ENCODE measurements around the gene SKP1.

SKP1 gene

DNA sequence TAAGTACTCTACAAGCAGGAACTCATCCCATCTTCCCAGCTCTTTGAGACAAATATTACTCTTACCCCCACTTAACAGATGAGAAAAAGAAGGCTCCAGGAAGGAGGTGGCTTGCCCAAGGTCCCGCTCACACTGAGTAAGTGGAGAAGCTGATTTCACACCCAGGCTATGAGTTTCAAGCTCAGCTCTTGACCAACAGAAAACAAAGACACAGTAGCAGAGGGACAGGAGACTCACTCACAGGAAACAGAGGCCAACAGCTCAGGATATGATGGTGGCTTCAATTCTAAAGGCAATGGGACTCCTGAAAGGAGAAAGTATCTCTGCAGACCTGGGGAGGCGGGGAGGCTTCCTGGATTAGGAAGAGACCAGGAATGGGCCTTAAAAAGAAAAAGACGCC lies 69.0 kb downstream of the SKP1 start:
- no peak for DNase-seq

GRCh38 chr5:134106991-134107701 lies 69.6 kb downstream of the SKP1 start:
- DNase-seq: no peak

GRCh38 chr5:134103998-134104654 lies 72.6 kb downstream of the SKP1 start:
- no peak for DNase-seq

- DNase-seq: no peak
Observed at GRCh38 chr5:134103397-134103796, 73.4 kb downstream of the SKP1 start.

GRCh38 chr5:134101686-134102439 lies 74.9 kb downstream of the SKP1 start:
- peak; percentile 79 for DNase-seq

- DNase-seq: peak; percentile 79
Observed at GRCh38 chr5:134100283-134101091, 76.3 kb downstream of the SKP1 start.

GRCh38 chr5:134099939-134100282 lies 76.8 kb downstream of the SKP1 start:
- no peak for DNase-seq

DNA sequence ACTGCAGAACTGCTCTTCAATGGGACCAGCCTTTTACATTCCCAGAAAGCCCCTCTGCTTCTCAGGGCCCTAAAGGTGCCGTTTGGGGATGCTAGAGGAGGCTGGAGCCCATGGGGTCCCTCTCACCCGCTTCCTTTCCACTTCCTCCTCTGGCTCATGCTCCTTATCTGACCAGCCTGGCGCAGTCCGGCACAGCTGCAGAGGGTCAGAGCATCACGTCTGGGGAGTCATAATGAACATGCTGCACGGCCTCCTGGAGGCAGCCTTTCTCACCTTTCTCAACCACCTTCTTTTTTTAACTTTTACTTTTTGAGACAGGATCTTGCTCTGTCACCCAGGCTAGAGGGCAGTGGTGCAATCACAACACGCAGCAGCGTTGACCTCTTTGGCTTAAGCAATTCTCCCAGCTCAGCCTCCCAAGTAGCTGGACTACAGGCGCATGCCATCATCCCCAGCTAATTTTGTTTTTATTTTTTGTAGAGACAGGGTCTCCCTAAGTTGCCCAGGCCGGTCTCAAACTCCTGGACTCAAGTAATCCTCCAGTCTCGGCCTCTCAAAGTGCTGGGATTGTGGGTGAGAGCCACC lies 77.4 kb downstream of the SKP1 start:
- DNase-seq: no peak

All from activated CD4-positive, CD25-positive, alpha-beta regulatory T cell treated with anti-CD3 and anti-CD28 coated beads, Interleukin-2, amount 50 U/mL, for 72 hours (primary cell).